ENCODE data around the gene HAVCR1. TPM values are rescaled to one million over a fixed set of nuclear protein-coding genes. Genes with fewer than 3 reads are reported as not detected.

HAVCR1 gene
- total RNA-seq, 1 experiment from 2014 or later: 0.36 TPM

- no peak overlapping the region for H3K27ac ChIP-seq (ENCODE audit: low read length)
- no peaks in the 10 kb centered on the region for H3K9me3 ChIP-seq (ENCODE audit: control insufficient read depth, insufficient read depth, low read depth, low read length)
- no peaks in the 10 kb centered on the region for H3K27me3 ChIP-seq (ENCODE audit: control insufficient read depth, insufficient read depth, low read length)
- in situ Hi-C loops (cut with HindIII; ENCODE audit: low pct_unique_long_range_greater_than_20kb, low sequenced_read_pairs): no loop called here
- no peak overlapping the region for H3K4me3 ChIP-seq (ENCODE audit: low read depth in 2 of 2, low read length in 2 of 2)
- no TSS peak for BruUV-seq (replicated peaks)
- ATAC-seq: no peak
- intact Hi-C loops (cut with micrococcal nuclease; ENCODE audit: unreplicated experiment): no loop called here
- no peak for DNase-seq (ENCODE audit: low read depth, low spot score)
- POLR2A ChIA-PET: no interaction called here
- H3K4me1 ChIP-seq (ENCODE audit: control insufficient read depth, insufficient read depth, low read length): no peaks in the 10 kb centered on the region
- CTCF ChIA-PET: no interaction called here
- H3K36me3 ChIP-seq (ENCODE audit: control insufficient read depth, insufficient read depth, low read length): no peaks in the 10 kb centered on the region
- TF ChIP-seq REST (IDR thresholded peaks at IDR 0.05; ENCODE audit: insufficient read depth in 1 of 2, low read depth in 2 of 2, low read length in 1 of 2): no peak
Measured at GRCh38 chr5:156984064-156984463, 74.9 kb downstream of the HAVCR1 start.

GRCh38 chr5:156981481-156981880 is 77.4 kb downstream of the HAVCR1 start:
- ATAC-seq: no peak
- Histone ChIP-seq H3K36me3 (ENCODE audit: control insufficient read depth, insufficient read depth, low read length) (no peaks in the 10 kb centered on the region), H3K4me1 (ENCODE audit: control insufficient read depth, insufficient read depth, low read length) (no peaks in the 10 kb centered on the region), H3K9me3 (ENCODE audit: control insufficient read depth, insufficient read depth, low read depth, low read length) (no peaks in the 10 kb centered on the region), H3K27ac (ENCODE audit: low read length) (no peak overlapping the region), H3K27me3 (ENCODE audit: control insufficient read depth, insufficient read depth, low read length) (no peaks in the 10 kb centered on the region), H3K4me3 (ENCODE audit: low read depth in 2 of 2, low read length in 2 of 2) (no peak overlapping the region)
- DNase-seq (ENCODE audit: low read depth, low spot score): no peak
- in situ Hi-C loops (cut with HindIII; ENCODE audit: low pct_unique_long_range_greater_than_20kb, low sequenced_read_pairs) (no loop called here), intact Hi-C loops (cut with micrococcal nuclease; ENCODE audit: unreplicated experiment) (no loop called here)
- ChIA-PET POLR2A (no interaction called here), CTCF (no interaction called here)
- BruUV-seq (replicated peaks): no TSS peak
- TF ChIP-seq POLR2AphosphoS5 (IDR thresholded peaks at IDR 0.05; ENCODE audit: low read depth, low read length) (no peak), TCF7L2 (IDR thresholded peaks at IDR 0.05; ENCODE audit: low read depth, low read length) (no peak), CTCF (IDR thresholded peaks at IDR 0.05) (no peak), SIN3A (IDR thresholded peaks at IDR 0.05; ENCODE audit: borderline replicate concordance, insufficient read depth, low read depth, low read length) (no peak), REST (IDR thresholded peaks at IDR 0.05; ENCODE audit: insufficient read depth in 1 of 2, low read depth in 2 of 2, low read length in 1 of 2) (no peak)

Other genes starting within 250 kb of the HAVCR1 start
- 0.10 TPM for gene PPP1R2B, start 208.8 kb downstream of the HAVCR1 start, total RNA-seq (2021; ENCODE audit: unreplicated experiment)
- not detected for gene TIMD4, start 95.9 kb downstream of the HAVCR1 start, total RNA-seq (2021; ENCODE audit: unreplicated experiment)
- gene HAVCR2, start 49.9 kb upstream of the HAVCR1 start, total RNA-seq (2021; ENCODE audit: unreplicated experiment): not detected
- 9.9 TPM for gene MED7, start 83.7 kb upstream of the HAVCR1 start, total RNA-seq (2021; ENCODE audit: unreplicated experiment)
- gene GARIN3, start 107.1 kb upstream of the HAVCR1 start, total RNA-seq (2021; ENCODE audit: unreplicated experiment): not detected
- 0.26 TPM for gene ITK, start 121.7 kb upstream of the HAVCR1 start, total RNA-seq (2021; ENCODE audit: unreplicated experiment)
- 0.80 TPM for gene CYFIP2, start 207.0 kb upstream of the HAVCR1 start, total RNA-seq (2021; ENCODE audit: unreplicated experiment)